ENCODE data around the gene ABAT. TPM values are rescaled to one million over a fixed set of nuclear protein-coding genes. Genes with fewer than 3 reads are reported as not detected.

The ABAT gene
- total and polyA plus RNA-seq, 2 donors = 9.0 to 12.3 TPM

DNA sequence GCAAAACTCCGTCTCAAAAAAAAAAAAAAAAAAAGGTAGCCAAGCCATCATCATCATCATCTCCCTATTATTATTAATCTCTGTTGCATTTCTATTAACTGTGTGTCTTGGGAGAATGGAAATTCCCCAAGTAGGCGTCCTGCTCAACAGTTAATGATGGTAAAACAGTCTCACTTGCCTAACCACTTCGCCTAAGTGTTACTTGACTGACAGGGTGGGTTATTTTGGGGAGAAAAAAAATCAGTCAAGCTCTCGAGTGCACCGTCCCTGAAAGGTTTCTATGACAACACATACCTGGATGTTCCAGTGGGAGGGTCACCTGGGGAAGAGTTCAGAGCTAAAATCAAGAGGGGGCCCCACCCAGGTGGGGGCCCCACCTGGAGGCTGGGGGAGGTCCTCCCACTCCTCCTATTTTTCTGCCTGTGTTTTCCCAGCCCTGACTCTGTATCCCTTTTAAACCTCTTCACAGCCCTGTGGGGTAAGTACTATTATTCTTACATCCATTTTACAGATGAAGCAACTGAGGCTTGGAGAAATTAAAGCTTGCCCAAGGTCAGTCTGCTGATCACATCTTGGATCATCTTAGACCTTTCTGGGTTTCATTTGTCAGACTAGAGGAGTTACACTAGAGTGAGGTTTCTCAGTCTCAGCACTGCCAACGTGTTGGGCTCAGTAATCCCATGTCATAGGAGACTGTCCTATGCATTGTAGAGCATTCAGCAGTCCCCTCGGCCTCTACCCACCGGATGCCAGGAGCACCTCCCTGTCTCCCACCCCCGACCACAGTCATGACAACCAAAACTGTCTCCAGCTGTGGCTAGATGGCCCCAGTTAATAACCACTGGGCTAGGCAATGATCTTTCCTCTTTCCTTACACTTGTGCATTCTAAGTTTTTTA lies 11.0 kb upstream of the ABAT start:
- no peak for DNase-seq (ENCODE audit: extremely low spot score)
- Histone ChIP-seq H3K27ac (ENCODE audit: low read depth) (no peak overlapping the region), H3K36me3 (ENCODE audit: insufficient read depth) (no peaks in the 10 kb centered on the region), H3K4me3 (ENCODE audit: low read depth, low read length) (no peak overlapping the region), H3K4me1 (ENCODE audit: insufficient read depth) (no peaks in the 10 kb centered on the region)
- WGBS = 76% methylated on average over 9 of the region's 9 CpGs

DNA sequence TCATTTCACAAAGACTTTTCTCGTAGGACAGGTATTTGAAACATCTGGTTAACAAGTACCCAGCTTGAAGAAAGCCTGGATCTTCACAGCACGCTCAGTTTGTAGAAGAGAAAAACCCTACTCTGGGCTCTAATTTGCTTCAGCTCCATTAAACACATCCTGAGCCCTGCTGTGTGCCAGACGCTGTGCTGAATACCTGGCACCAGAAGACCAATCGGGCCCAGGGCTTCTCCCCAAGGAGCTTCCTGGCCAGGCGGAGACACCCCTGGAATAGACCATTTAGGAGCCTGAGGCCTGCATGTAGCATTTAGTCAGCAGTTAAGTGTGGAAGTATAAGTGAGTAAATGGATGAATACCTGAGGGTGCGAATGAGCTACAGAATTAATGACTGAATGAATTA lies 8.9 kb upstream of the ABAT start:
- H3K4me3 ChIP-seq (ENCODE audit: low read depth, low read length) = no peak overlapping the region
- no peaks in the 10 kb centered on the region for H3K36me3 ChIP-seq (ENCODE audit: insufficient read depth)
- DNase-seq (ENCODE audit: extremely low spot score) = no peak
- H3K4me1 ChIP-seq (ENCODE audit: insufficient read depth) = no peaks in the 10 kb centered on the region
- no peak overlapping the region for H3K27ac ChIP-seq (ENCODE audit: low read depth)
- 76% methylated on average over 6 of the region's 6 CpGs for WGBS

DNA sequence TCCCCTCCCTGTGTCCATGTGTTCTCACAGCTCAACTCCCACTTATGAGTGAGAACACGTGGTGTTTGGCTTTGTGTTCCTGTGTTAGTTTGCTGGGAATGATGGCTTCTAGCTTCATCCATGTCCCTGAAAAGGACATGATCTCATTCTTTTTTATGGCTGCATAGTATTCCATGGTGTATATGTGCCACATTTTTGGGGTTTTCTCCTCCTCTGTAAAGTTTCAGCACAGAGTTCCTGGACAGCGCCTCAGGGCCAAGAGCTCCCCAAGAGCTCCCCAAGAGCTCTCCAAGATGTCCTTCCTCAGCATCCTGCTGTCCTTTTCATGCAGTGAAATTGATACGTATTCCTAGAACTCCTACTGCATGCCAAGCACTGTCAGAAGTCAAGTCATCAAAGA lies 6.9 kb upstream of the ABAT start:
- H3K4me3 ChIP-seq (ENCODE audit: low read depth, low read length) = no peak overlapping the region
- no peak overlapping the region for H3K27ac ChIP-seq (ENCODE audit: low read depth)
- H3K36me3 ChIP-seq (ENCODE audit: insufficient read depth) = no peaks in the 10 kb centered on the region
- WGBS = 95% methylated on average over 3 of the region's 3 CpGs
- DNase-seq (ENCODE audit: extremely low spot score) = no peak
- no peaks in the 10 kb centered on the region for H3K4me1 ChIP-seq (ENCODE audit: insufficient read depth)

DNA sequence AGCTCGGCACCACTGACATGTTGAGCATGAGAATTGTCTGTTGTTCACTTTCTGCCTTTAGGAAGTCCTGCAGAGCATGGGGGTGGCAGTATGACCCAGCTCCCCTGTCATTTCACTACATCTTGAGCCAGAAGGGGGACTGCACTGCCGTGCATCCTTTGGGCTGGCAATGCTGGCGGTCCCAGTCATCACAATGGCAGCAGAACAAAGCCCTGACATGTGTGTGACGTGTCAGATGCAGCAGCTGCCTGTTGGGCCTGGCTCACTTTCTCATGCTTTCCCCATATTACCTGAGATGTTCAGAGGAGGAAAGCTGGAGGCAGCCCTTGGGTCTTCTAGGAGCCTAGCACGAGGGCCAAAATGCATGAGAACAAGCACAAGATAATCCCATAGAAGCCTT lies 6.3 kb upstream of the ABAT start:
- 84% methylated on average over 5 of the region's 5 CpGs for WGBS
- no peaks in the 10 kb centered on the region for H3K4me1 ChIP-seq (ENCODE audit: insufficient read depth)
- H3K27ac ChIP-seq (ENCODE audit: low read depth) = no peak overlapping the region
- no peaks in the 10 kb centered on the region for H3K36me3 ChIP-seq (ENCODE audit: insufficient read depth)
- H3K4me3 ChIP-seq (ENCODE audit: low read depth, low read length) = no peak overlapping the region
- DNase-seq (ENCODE audit: extremely low spot score) = no peak

DNA sequence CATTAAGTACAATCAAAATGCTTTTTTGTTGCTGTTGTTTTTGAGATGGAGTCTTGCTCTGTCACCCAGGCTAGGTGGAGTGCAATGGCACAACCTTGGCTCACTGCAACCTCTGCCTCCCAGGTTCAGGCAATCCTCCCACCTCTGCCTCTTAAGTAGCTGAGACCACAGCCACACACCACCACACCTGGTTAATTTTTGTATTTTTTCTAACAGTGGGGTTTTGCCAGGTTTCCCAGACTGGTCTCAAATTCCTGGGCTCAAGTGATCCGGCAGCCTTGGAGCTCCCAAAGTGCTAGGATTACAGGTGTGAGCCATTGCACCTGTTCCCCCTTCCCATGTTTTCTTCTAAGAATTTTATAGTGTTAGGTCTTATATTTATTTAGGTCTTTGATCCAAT lies 4.9 kb upstream of the ABAT start:
- Histone ChIP-seq H3K27ac (ENCODE audit: low read depth) (no peak overlapping the region), H3K4me3 (ENCODE audit: low read depth, low read length) (no peak overlapping the region), H3K36me3 (ENCODE audit: insufficient read depth) (no peaks in the 10 kb centered on the region), H3K4me1 (ENCODE audit: insufficient read depth) (no peaks in the 10 kb centered on the region)
- DNase-seq (ENCODE audit: extremely low spot score) = no peak
- WGBS = 77% methylated on average over 1 of the region's 1 CpG

DNA sequence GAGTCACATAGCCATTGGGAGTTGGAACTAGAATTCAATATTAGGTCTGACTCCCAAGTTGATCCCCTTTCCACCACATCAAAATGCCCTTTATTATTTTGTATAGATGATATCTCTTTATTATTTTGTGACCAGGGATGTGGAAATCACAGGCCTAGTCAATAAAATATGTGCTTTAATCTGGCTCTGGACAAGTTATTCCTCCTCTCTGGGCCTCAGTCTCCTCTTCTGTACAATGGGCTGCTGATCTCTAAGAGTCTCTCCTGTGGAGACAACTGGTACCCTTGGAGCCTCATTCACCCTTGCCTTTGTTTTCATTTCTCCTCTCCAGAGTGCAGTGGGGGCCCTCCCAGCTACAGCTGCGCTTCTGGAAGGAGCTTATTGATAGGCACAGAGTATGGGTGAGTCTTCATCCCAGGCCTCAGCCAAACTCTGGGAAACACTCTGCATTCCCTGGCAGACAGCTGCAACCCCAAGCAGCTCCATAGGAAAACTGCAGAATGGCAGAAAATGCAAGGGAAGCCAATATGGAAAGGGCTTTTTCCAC lies 4.3 kb upstream of the ABAT start:
- DNase-seq (ENCODE audit: extremely low spot score) = no peak
- 80% methylated on average over 1 of the region's 1 CpG for WGBS
- Histone ChIP-seq H3K36me3 (ENCODE audit: insufficient read depth) (no peaks in the 10 kb centered on the region), H3K27ac (ENCODE audit: low read depth) (no peak overlapping the region), H3K4me3 (ENCODE audit: low read depth, low read length) (no peak overlapping the region), H3K4me1 (ENCODE audit: insufficient read depth) (no peaks in the 10 kb centered on the region)

DNA sequence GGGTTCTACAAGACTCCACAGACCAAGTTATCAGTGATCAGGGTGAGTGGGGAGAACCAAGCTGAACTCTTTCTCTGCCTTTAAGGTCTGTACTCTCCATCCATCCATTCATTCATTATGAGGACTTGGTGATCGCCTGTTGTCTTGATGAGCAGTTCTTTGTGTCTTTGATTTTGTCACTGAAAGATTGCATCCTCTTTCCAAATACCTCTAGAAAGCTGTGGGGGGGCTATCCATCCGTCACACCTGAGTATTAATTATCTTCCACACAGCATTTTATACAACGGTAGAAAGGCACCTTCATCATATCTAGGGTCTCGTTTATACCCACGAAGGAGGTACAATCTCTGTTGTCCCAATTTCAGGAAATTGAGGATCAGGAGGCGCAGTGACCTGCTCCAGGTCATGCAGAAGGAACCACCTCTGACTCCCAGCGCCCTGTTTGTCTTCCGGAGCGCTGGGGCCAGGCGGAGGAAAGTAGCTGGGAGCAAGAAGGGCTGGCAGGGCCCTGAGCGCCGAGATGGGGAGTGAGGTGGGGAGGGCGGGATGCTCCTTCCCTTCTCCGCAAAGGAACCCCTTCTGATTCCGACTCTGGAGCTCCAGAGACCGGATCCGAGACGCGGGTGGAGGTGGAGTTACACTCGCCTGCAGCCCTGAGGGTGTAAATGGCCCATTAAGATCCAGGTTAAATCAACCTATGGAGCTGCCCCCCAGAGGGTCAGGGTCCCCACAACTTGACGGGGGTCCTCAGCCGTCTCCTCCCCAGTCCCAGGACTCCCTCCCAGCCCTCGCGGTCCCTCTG lies 605 bp upstream of the ABAT start:
- Histone ChIP-seq H3K4me3 (ENCODE audit: low read depth, low read length) (peak overlapping the region; percentile 58), H3K4me1 (ENCODE audit: insufficient read depth) (no peaks in the 10 kb centered on the region), H3K36me3 (ENCODE audit: insufficient read depth) (no peaks in the 10 kb centered on the region), H3K27ac (ENCODE audit: low read depth) (no peak overlapping the region)
- no peak for DNase-seq (ENCODE audit: extremely low spot score)
- WGBS = 16% methylated on average over 24 of the region's 24 CpGs

DNA sequence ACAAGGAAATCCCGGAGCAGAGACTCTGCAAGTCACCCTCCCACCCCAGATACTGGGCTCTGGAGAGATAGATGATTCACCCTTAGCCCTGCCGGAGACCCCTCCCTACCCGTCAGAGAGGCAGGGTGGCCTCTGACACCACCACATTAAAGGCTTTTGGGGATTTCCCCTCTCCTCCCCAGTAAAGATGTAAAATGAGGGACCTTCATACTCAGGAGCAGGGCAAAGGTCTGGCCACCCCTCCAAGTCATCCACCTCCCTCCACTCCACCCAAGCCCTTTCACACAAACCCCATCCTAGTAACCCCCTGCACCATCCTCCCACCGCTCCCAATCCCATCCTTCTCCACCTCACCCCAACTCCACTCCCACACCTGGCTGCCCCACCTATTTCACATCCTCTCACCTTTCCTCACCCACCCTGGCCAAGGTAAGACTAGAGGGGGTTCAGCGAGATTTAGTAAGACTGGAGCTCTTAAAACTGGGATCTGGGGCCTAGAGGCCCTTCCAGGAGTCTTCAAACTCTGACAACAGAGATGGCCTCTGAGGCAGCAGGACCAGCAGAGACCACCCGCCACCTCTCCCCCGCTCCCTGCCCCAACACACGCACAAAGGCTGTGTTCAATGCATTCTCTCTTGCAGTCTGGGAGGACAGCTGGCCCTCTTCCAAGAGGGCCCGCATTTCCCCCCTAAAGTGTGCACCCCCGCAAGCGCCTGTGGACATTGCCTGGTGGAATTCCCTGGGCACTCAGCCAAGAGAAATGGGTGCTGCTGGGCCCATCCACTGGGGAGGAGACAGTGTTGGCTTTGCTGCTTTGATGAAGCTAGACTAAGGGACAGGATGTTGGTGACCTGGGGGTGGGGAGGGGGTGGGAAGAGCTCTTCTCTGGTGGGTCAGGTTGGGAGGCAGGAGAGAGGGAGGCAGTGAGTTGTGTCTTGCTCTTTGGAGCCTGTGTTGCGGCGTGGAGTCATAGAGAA lies 1.1 kb downstream of the ABAT start:
- Histone ChIP-seq H3K36me3 (ENCODE audit: insufficient read depth) (no peaks in the 10 kb centered on the region), H3K4me1 (ENCODE audit: insufficient read depth) (no peaks in the 10 kb centered on the region), H3K4me3 (ENCODE audit: low read depth, low read length) (peak overlapping the region; percentile 58), H3K27ac (ENCODE audit: low read depth) (no peak overlapping the region)
- whole genome bisulfite sequencing = 54% methylated on average over 13 of the region's 13 CpGs
- DNase-seq (ENCODE audit: extremely low spot score) = no peak

DNA sequence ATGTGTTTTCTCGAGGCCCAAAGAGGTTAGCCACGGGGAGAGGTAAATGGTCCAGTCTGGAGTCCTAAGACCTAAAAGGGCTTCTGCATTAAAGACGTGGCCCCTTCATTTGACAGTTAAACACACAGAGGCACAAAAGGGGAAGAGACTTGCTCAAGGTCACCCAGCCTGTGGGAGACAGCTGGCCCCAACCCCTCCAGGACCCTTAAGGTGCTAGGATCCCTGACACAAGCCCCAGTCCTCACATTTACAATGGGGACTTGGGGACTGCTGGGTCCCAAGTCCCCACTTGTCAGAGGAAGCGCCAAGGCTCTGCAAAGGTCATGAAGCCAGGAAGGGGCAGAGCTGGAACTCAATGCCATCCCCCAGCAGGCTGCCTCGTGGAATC lies 1.7 kb downstream of the ABAT start:
- Histone ChIP-seq H3K36me3 (ENCODE audit: insufficient read depth) (no peaks in the 10 kb centered on the region), H3K4me1 (ENCODE audit: insufficient read depth) (no peaks in the 10 kb centered on the region), H3K27ac (ENCODE audit: low read depth) (no peak overlapping the region), H3K4me3 (ENCODE audit: low read depth, low read length) (no peak overlapping the region)
- 74% methylated on average over 5 of the region's 5 CpGs for WGBS
- no peak for DNase-seq (ENCODE audit: extremely low spot score)

DNA sequence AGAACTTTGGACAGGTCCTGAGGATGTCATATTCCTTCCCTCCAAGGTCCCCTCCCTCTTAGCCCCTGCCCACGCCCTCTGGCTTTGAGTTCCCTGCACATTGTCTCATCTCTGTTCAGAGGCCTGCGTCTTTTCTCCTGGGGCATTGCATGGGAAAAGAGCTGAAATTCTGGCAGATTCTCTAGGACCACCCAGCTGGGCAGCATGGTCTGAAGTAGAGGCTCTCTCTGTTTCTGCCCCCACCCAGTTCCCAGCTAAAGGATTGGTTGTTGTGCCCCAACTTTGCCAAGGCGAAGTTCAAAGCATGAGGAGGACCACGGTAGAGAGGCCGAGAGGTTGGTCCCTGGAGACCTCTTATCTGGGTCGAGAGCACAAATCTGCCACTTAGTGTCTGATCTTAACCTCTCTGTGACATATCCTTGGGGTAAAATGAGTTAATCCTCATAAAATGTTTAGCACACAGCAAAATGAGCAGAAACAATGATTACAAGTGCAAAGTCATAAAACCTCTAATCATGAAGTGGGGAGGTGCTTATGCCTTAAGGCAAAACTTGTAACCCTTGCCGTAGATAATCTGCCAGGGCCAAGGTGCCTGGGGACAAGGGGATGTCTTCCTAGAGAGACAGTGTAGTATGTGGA lies 2.4 kb downstream of the ABAT start:
- DNase-seq (ENCODE audit: extremely low spot score) = no peak

DNA sequence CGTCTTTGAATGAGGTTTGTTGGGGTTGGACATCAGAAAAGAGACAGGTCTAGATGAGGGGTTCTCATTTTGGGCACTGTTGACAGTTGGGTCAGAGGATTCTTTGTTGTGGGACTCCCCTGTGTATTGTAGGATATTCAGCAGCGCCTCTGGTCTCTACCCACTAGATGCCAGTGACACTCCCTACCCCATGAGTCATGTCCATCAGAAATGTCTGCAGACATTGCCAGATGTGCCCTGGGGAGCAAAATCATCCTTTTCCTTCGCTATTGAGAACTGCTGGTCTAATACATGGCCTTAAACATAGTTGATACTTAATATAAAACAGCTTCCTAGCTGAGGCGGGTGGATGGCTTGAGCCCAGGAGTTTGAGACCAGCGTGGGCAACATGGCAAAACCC lies 3.1 kb downstream of the ABAT start:
- H3K4me1 ChIP-seq (ENCODE audit: insufficient read depth) = no peaks in the 10 kb centered on the region
- H3K4me3 ChIP-seq (ENCODE audit: low read depth, low read length) = no peak overlapping the region
- no peak for DNase-seq (ENCODE audit: extremely low spot score)
- 89% methylated on average over 5 of the region's 5 CpGs for WGBS
- H3K36me3 ChIP-seq (ENCODE audit: insufficient read depth) = no peaks in the 10 kb centered on the region
- H3K27ac ChIP-seq (ENCODE audit: low read depth) = no peak overlapping the region

More for the DNA sequence above, 2.4 kb downstream of the ABAT start:
- no peak overlapping the region for H3K27ac ChIP-seq (ENCODE audit: low read depth)
- no peaks in the 10 kb centered on the region for H3K4me1 ChIP-seq (ENCODE audit: insufficient read depth)
- H3K4me3 ChIP-seq (ENCODE audit: low read depth, low read length) = no peak overlapping the region
- no peaks in the 10 kb centered on the region for H3K36me3 ChIP-seq (ENCODE audit: insufficient read depth)
- WGBS = 78% methylated on average over 7 of the region's 7 CpGs

DNA sequence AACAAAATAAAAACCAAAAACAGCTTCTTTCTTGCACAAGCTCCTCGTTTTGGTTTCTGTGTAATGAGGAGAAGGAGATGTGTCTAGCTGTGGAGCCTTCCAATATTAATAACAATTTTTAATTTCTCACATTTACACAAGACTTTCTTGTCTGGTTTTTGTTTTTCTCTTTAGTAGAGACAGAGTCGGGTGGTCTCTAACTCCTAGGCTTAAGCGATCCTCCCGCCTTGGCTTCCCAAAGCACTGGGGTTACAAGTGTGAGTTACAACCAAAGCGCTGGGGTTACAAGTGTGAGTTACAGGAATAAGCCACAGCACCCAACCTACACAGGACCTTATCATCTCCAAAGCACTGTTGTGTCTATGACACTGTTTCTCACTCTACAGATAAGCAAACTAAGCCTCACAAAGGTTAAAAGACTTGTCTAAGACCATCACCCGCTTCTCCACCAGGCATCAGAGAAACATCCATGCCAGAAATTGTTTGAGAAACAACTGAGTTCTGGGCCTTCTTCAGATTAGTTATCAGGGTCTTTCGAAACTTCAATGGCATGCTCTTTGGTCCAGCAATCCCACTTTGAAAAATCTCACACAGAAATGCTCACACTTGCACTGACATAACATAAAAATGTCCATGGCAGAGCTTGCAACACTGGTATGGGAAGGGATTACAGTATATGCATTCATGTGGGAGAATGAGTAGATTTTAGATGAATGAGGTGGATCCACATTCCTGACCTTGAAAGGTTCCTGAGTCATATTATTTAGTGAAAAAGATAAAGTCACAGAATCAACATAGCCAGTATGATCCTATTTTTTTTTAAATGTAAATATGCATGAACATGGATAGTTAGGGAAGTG lies 3.9 kb downstream of the ABAT start:
- Histone ChIP-seq H3K36me3 (ENCODE audit: insufficient read depth) (no peaks in the 10 kb centered on the region), H3K27ac (ENCODE audit: low read depth) (no peak overlapping the region), H3K4me1 (ENCODE audit: insufficient read depth) (no peaks in the 10 kb centered on the region), H3K4me3 (ENCODE audit: low read depth, low read length) (no peak overlapping the region)
- 86% methylated on average over 7 of the region's 7 CpGs for WGBS
- DNase-seq (ENCODE audit: extremely low spot score) = no peak
